Endodermal cell (in vitro differentiated cells): ENCODE results near the gene HSPG2. TPM values are rescaled to one million over a fixed set of nuclear protein-coding genes. Genes with fewer than 3 reads are reported as not detected.

ENCODE experiments used
- DNase-seq: peaks from one replicate; pipeline ENCODE4 v3.0.0-alpha.2; 2017
- H3K27ac ChIP-seq: 2 replicates; pipeline ENCODE4 v1.5.1; 2013; ENCODE audit warnings: mild to moderate bottlenecking, low read depth, low read length, moderate library complexity
- H3K27me3 ChIP-seq: 2 replicates; pipeline ENCODE4 v1.6.1; 2013; ENCODE audit warnings: mild to moderate bottlenecking, low read length, moderate library complexity; ENCODE audit not compliant: insufficient read depth, control insufficient read depth, poor library complexity, severe bottlenecking
- H3K36me3 ChIP-seq: 2 replicates; pipeline ENCODE4 v1.7.0; 2013; ENCODE audit warnings: mild to moderate bottlenecking, low read length, moderate library complexity; ENCODE audit not compliant: control insufficient read depth, insufficient read depth
- H3K4me1 ChIP-seq: one replicate; pipeline ENCODE4 v1.7.0; 2013; ENCODE audit warnings: low read length; ENCODE audit not compliant: control insufficient read depth, insufficient read depth
- H3K4me3 ChIP-seq: 2 replicates; pipeline ENCODE4 v1.5.1; 2013; ENCODE audit warnings: mild to moderate bottlenecking, low read length, moderate library complexity
- H3K9ac ChIP-seq: 2 replicates; pipeline ENCODE4 v1.6.1; 2013; ENCODE audit warnings: mild to moderate bottlenecking, low read length, moderate library complexity; ENCODE audit not compliant: poor library complexity, severe bottlenecking; ENCODE audit errors: extremely low read depth
- H3K9me3 ChIP-seq: 2 replicates; pipeline ENCODE4 v1.6.1; 2013; ENCODE audit warnings: mild to moderate bottlenecking, low read length, moderate library complexity; ENCODE audit not compliant: control insufficient read depth
- H3K27ac Mint-ChIP-seq: 2 replicates; pipeline ENCODE4 v1.8.0; 2020; ENCODE audit warnings: mixed read lengths
- H3K27me3 Mint-ChIP-seq: 2 replicates; pipeline ENCODE4 v1.8.0; 2021; ENCODE audit warnings: mild to moderate bottlenecking, mixed read lengths; ENCODE audit not compliant: insufficient read depth
- H3K36me3 Mint-ChIP-seq: 2 replicates; pipeline ENCODE4 v1.8.0; 2020; ENCODE audit warnings: low read depth, mixed read lengths
- H3K4me1 Mint-ChIP-seq: 2 replicates; pipeline ENCODE4 v1.8.0; 2020; ENCODE audit warnings: mixed read lengths
- H3K4me3 Mint-ChIP-seq: 2 replicates; pipeline ENCODE4 v1.8.0; 2020; ENCODE audit warnings: mild to moderate bottlenecking, moderate library complexity, mixed read lengths
- H3K9me3 Mint-ChIP-seq: 2 replicates; pipeline ENCODE4 v1.8.0; 2020; ENCODE audit warnings: mild to moderate bottlenecking, mixed read lengths
- WGBS, 2 experiments: methylation state at CpG; one replicate each; pipeline versions ENCODE4 v1.1.5 to v1.1.7; 2013; ENCODE audit warnings: missing lambda C conversion rate in 2 of 2, mixed read lengths in 1 of 2; ENCODE audit not compliant: insufficient coverage in 1 of 2, insufficient read length in 1 of 2; 5-methylcytosine and 5-hydroxymethylcytosine counted together
- total RNA-seq, 2 donors: library from RNA; stranded (reverse); fragmentation: NEBNext Ultra II Directional in 1 of 2; extraction: Animal tissue kit (Norgen Biotek cat#: 25700) in 1 of 2; gene quantifications; 2 replicates in 1 of 2; 3 replicates in 1 of 2; pipeline ENCODE4 v1.2.1, GENCODE V29; 2021
- TF ChIP-seq, protein P1 (sequence below): fragments of 200-600 bp; sonication (generic); conservative IDR thresholded peaks from 2 replicates; pipeline ENCODE4 v1.5.0; 2021; ENCODE audit warnings: antibody characterized with exemption, mild to moderate bottlenecking

Gene HSPG2
- total RNA-seq, 2 donors from 2014 or later: 222 to 227 TPM

DNA sequence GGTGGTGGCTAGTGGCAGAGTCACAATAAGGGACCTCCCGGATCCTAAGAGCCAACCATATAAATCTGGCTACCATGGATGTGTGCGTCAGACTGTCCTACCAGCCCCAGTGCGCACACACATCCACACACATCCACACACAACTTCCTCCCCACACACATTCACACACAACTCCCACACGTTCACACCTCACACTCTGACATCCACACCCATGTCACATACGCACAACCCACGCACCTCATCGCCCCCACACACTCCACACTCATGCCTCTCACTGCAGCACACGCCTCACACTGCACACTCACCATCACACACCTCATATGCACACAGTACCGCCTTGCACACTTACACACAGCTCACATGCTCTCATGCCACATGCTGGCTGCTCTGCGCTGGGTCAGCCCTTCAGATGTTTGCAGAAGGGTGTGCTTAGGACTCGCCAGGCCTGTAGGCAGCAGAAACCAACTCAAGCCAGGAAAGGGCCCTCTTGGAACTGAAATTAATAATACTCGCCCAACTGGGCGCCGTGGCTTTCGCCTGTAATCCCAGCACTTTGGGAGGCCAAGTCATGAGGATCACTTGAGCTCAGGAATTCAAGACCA lies 122.0 kb downstream of the HSPG2 start:
- Mint-ChIP-seq H3K27me3 (peaks cover 9% of the 10 kb centered on the region), H3K4me1 (peaks cover 2% of the 10 kb centered on the region), H3K27ac (no peak overlapping the region), H3K4me3 (peak overlapping the region; percentile 59), H3K9me3 (no peaks in the 10 kb centered on the region), H3K36me3 (peaks cover 7% of the 10 kb centered on the region)
- DNase-seq: peak; percentile 43
- Histone ChIP-seq H3K9ac (no peak overlapping the region), H3K4me3 (peak overlapping the region; percentile 71), H3K27me3 (no peaks in the 10 kb centered on the region), H3K9me3 (no peaks in the 10 kb centered on the region), H3K36me3 (peaks cover 8% of the 10 kb centered on the region), H3K4me1 (no peaks in the 10 kb centered on the region), H3K27ac (no peak overlapping the region)
- TF ChIP-seq, protein P1, sequence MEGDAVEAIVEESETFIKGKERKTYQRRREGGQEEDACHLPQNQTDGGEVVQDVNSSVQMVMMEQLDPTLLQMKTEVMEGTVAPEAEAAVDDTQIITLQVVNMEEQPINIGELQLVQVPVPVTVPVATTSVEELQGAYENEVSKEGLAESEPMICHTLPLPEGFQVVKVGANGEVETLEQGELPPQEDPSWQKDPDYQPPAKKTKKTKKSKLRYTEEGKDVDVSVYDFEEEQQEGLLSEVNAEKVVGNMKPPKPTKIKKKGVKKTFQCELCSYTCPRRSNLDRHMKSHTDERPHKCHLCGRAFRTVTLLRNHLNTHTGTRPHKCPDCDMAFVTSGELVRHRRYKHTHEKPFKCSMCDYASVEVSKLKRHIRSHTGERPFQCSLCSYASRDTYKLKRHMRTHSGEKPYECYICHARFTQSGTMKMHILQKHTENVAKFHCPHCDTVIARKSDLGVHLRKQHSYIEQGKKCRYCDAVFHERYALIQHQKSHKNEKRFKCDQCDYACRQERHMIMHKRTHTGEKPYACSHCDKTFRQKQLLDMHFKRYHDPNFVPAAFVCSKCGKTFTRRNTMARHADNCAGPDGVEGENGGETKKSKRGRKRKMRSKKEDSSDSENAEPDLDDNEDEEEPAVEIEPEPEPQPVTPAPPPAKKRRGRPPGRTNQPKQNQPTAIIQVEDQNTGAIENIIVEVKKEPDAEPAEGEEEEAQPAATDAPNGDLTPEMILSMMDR: no peak
- 95% methylated on average over 8 to 15 of the region's 15 CpGs for WGBS, 2 experiments

DNA sequence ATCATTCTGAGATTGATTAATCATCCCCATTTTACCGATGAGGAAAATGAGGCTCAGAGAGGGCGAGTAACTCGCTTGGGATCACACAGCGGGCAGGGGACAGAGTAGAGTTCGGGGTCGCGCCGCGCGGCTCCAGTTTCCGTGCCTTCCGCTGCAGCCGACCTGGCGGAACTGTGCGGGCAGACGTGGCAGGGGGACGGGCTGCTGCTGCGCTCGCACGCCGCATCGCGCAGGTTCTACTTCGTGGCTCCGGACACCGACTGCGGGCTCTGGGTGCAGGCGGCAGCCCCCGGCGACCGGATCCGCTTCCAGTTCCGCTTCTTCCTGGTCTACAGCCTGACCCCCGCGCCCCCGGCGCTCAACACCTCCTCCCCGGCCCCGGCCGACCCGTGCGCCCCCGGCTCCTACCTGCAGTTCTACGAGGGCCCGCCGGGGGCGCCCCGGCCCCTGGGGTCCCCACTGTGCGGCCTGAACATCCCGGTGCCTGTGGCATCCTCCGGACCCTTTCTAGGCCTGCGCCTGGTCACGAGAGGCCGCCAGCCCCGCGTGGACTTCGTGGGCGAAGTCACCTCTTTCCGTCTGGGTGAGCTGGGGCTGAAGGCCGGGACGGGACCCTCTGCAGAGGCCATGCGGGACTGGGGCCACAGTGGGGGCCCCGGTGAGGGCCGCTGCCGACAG lies 122.7 kb downstream of the HSPG2 start:
- Histone ChIP-seq H3K9me3 (no peaks in the 10 kb centered on the region), H3K36me3 (peaks cover 4% of the 10 kb centered on the region), H3K27me3 (no peaks in the 10 kb centered on the region), H3K9ac (peak overlapping the region; percentile 44), H3K27ac (no peak overlapping the region), H3K4me1 (no peaks in the 10 kb centered on the region), H3K4me3 (peak overlapping the region; percentile 71)
- Mint-ChIP-seq H3K27me3 (peaks cover 9% of the 10 kb centered on the region), H3K9me3 (no peaks in the 10 kb centered on the region), H3K4me3 (peak overlapping the region; percentile 59), H3K27ac (no peak overlapping the region), H3K36me3 (peaks cover 2% of the 10 kb centered on the region), H3K4me1 (peaks cover 2% of the 10 kb centered on the region)
- TF ChIP-seq, protein P1: peak; percentile 98
- DNase-seq: peak; percentile 91
- 14 to 18% methylated on average over 25 to 65 of the region's 65 CpGs for WGBS, 2 experiments

DNA sequence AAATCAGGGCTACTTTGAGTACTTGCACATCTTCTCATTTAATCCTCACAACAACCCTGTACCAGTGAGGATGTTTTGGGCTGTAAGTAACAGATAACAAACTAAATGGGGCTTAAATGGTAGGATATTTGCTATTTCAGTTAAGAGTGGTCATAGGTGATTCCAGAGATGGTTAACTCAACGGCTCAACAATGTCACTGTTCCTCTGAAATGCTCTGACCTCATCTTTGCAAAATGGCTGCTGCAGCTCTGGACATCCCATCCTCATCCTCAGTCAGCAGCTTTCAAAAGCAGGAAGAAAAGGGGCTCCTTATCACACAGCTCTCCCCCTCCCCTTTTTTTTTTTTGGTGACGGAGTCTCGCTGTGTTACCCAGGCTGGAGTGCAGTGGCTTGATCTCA lies 123.6 kb downstream of the HSPG2 start:
- no peak for DNase-seq

More for the DNA sequence above, 123.6 kb downstream of the HSPG2 start:
- 63 to 94% methylated on average over 1 to 3 of the region's 3 CpGs for WGBS, 2 experiments
- Histone ChIP-seq H3K9ac (no peak overlapping the region), H3K36me3 (peaks cover 4% of the 10 kb centered on the region), H3K9me3 (no peaks in the 10 kb centered on the region), H3K4me1 (no peaks in the 10 kb centered on the region), H3K27me3 (no peaks in the 10 kb centered on the region), H3K27ac (no peak overlapping the region), H3K4me3 (no peak overlapping the region)
- peaks cover 9% of the 10 kb centered on the region for H3K27me3 Mint-ChIP-seq
- TF ChIP-seq, protein P1: no peak
- peaks cover 1% of the 10 kb centered on the region for H3K36me3 Mint-ChIP-seq
- H3K4me3 Mint-ChIP-seq: peak overlapping the region; percentile 59
- H3K9me3 Mint-ChIP-seq: no peaks in the 10 kb centered on the region
- no peak overlapping the region for H3K27ac Mint-ChIP-seq
- H3K4me1 Mint-ChIP-seq: peaks cover under 1% of the 10 kb centered on the region
